Measurements from ENCODE around the gene TBC1D5.
"Not testable (repeated sequence)": the region's sequence is repeated elsewhere in the genome, so short reads cannot be mapped to it uniquely, and the experiment has no call there.

The TBC1D5 gene

GRCh38 chr3:17552351-17552750, 190.1 kb downstream of the TBC1D5 start:
- no peak for DNase-seq (ENCODE audit: low read depth, low spot score)
- no peaks in the 10 kb centered on the region for H3K4me1 ChIP-seq (ENCODE audit: control insufficient read depth, insufficient read depth, low read length)
- no peaks in the 10 kb centered on the region for H3K36me3 ChIP-seq (ENCODE audit: control insufficient read depth, insufficient read depth, low read length)
- no peaks in the 10 kb centered on the region for H3K9me3 ChIP-seq (ENCODE audit: control insufficient read depth, insufficient read depth, low read length)
- H3K27ac ChIP-seq (ENCODE audit: low read length): no peak overlapping the region
- no peaks in the 10 kb centered on the region for H3K27me3 ChIP-seq (ENCODE audit: control insufficient read depth, insufficient read depth, low read length)
- no peak overlapping the region for H3K4me3 ChIP-seq (ENCODE audit: low read length)

DNA sequence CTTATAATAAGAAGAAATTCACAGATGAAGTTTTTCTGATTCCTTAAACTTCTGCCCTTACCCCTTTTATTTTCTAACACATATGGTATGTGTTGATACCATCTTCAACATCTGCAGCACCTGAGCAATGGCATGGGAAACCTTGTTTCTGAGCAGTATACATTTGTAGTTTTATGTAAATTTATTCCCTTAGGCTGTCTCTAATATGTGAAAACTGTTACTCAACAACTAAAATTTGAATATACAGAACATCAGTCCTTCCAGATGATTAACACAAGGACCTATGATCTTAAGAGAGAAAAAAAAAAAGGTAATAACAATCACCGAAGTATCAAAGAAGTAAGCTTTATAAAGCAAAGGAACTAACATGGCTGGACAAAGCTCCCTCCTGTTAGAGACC, 190.5 kb downstream of the TBC1D5 start:
- Histone ChIP-seq H3K36me3 (ENCODE audit: control insufficient read depth, insufficient read depth, low read length) (no peaks in the 10 kb centered on the region), H3K9me3 (ENCODE audit: control insufficient read depth, insufficient read depth, low read length) (no peaks in the 10 kb centered on the region), H3K4me1 (ENCODE audit: control insufficient read depth, insufficient read depth, low read length) (no peaks in the 10 kb centered on the region), H3K27me3 (ENCODE audit: control insufficient read depth, insufficient read depth, low read length) (no peaks in the 10 kb centered on the region), H3K4me3 (ENCODE audit: low read length) (no peak overlapping the region), H3K27ac (ENCODE audit: low read length) (no peak overlapping the region)
- DNase-seq (ENCODE audit: low read depth, low spot score): no peak
- no CpG with 5 or more reads among the region's 1 CpG for WGBS (ENCODE audit: insufficient coverage, insufficient read length)

DNA sequence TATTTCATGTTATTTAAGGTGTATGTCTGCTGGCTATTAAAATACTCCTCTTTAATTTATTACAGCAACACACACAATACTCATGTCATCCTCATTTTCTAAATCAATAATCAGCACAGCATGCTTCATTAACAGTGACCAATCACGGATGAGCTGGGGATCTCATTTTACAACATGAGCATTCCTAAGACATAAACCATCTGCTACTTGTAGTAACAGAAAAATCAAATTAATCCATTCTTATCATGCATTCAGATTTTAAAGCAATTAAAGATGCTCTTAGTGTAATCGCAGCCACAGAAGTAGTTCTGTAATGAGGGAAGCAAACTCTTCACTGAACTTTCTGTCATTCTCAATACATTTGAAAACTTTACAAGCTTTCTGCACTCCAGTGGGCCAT, 191.1 kb downstream of the TBC1D5 start:
- no CpG with 5 or more reads among the region's 2 CpGs for WGBS (ENCODE audit: insufficient coverage, insufficient read length)
- Histone ChIP-seq H3K36me3 (ENCODE audit: control insufficient read depth, insufficient read depth, low read length) (no peaks in the 10 kb centered on the region), H3K27ac (ENCODE audit: low read length) (no peak overlapping the region), H3K4me1 (ENCODE audit: control insufficient read depth, insufficient read depth, low read length) (no peaks in the 10 kb centered on the region), H3K27me3 (ENCODE audit: control insufficient read depth, insufficient read depth, low read length) (no peaks in the 10 kb centered on the region), H3K9me3 (ENCODE audit: control insufficient read depth, insufficient read depth, low read length) (no peaks in the 10 kb centered on the region), H3K4me3 (ENCODE audit: low read length) (no peak overlapping the region)
- DNase-seq (ENCODE audit: low read depth, low spot score): no peak

- Histone ChIP-seq H3K4me1 (ENCODE audit: control insufficient read depth, insufficient read depth, low read length) (no peaks in the 10 kb centered on the region), H3K27ac (ENCODE audit: low read length) (no peak overlapping the region), H3K4me3 (ENCODE audit: low read length) (no peak overlapping the region), H3K36me3 (ENCODE audit: control insufficient read depth, insufficient read depth, low read length) (no peaks in the 10 kb centered on the region), H3K9me3 (ENCODE audit: control insufficient read depth, insufficient read depth, low read length) (no peaks in the 10 kb centered on the region), H3K27me3 (ENCODE audit: control insufficient read depth, insufficient read depth, low read length) (no peaks in the 10 kb centered on the region)
- DNase-seq (ENCODE audit: low read depth, low spot score): no peak
These were observed 191.8 kb downstream of the TBC1D5 start for GRCh38 chr3:17550624-17551023.

GRCh38 chr3:17546500-17547255, 195.8 kb downstream of the TBC1D5 start:
- H3K27ac ChIP-seq (ENCODE audit: low read length): no peak overlapping the region
- H3K9me3 ChIP-seq (ENCODE audit: control insufficient read depth, insufficient read depth, low read length): no peaks in the 10 kb centered on the region
- no peaks in the 10 kb centered on the region for H3K27me3 ChIP-seq (ENCODE audit: control insufficient read depth, insufficient read depth, low read length)
- no CpG with 5 or more reads among the region's 10 CpGs for WGBS (ENCODE audit: insufficient coverage, insufficient read length)
- no peaks in the 10 kb centered on the region for H3K4me1 ChIP-seq (ENCODE audit: control insufficient read depth, insufficient read depth, low read length)
- no peak overlapping the region for H3K4me3 ChIP-seq (ENCODE audit: low read length)
- no peak for DNase-seq (ENCODE audit: low read depth, low spot score)
- H3K36me3 ChIP-seq (ENCODE audit: control insufficient read depth, insufficient read depth, low read length): no peaks in the 10 kb centered on the region

DNA sequence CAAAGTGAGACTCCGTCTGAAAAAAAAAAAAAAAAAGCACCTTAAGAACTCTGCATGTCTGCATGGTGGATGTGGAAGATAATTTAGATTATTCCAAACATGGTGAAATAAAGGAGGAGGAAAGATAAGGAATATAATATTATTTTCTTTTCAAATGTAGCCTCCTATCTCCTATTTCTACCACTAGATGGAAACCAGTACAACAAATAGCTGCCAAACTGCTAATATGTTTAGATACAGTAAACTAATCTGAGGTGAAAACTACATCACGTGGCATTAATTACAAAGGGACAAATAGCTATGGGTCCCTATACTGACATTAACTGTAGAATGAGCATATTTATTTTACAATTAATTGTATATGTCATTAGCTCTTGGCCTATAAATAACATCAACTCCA, 197.8 kb downstream of the TBC1D5 start:
- H3K9me3 ChIP-seq (ENCODE audit: control insufficient read depth, insufficient read depth, low read length): no peaks in the 10 kb centered on the region
- H3K27me3 ChIP-seq (ENCODE audit: control insufficient read depth, insufficient read depth, low read length): no peaks in the 10 kb centered on the region
- WGBS (ENCODE audit: insufficient coverage, insufficient read length): no CpG with 5 or more reads among the region's 2 CpGs
- DNase-seq (ENCODE audit: low read depth, low spot score): no peak
- H3K4me3 ChIP-seq (ENCODE audit: low read length): no peak overlapping the region
- H3K4me1 ChIP-seq (ENCODE audit: control insufficient read depth, insufficient read depth, low read length): no peaks in the 10 kb centered on the region
- no peak overlapping the region for H3K27ac ChIP-seq (ENCODE audit: low read length)
- no peaks in the 10 kb centered on the region for H3K36me3 ChIP-seq (ENCODE audit: control insufficient read depth, insufficient read depth, low read length)

- H3K9me3 ChIP-seq (ENCODE audit: control insufficient read depth, insufficient read depth, low read length): no peaks in the 10 kb centered on the region
- no peak overlapping the region for H3K4me3 ChIP-seq (ENCODE audit: low read length)
- H3K27ac ChIP-seq (ENCODE audit: low read length): no peak overlapping the region
- H3K27me3 ChIP-seq (ENCODE audit: control insufficient read depth, insufficient read depth, low read length): no peaks in the 10 kb centered on the region
- no CpG with 5 or more reads among the region's 1 CpG for WGBS (ENCODE audit: insufficient coverage, insufficient read length)
- H3K4me1 ChIP-seq (ENCODE audit: control insufficient read depth, insufficient read depth, low read length): peaks cover 2% of the 10 kb centered on the region; the same call in 1 of the 2 replicates
- no peaks in the 10 kb centered on the region for H3K36me3 ChIP-seq (ENCODE audit: control insufficient read depth, insufficient read depth, low read length)
- DNase-seq (ENCODE audit: low read depth, low spot score): no peak
These were observed 199.8 kb downstream of the TBC1D5 start for GRCh38 chr3:17542591-17542990.

DNA sequence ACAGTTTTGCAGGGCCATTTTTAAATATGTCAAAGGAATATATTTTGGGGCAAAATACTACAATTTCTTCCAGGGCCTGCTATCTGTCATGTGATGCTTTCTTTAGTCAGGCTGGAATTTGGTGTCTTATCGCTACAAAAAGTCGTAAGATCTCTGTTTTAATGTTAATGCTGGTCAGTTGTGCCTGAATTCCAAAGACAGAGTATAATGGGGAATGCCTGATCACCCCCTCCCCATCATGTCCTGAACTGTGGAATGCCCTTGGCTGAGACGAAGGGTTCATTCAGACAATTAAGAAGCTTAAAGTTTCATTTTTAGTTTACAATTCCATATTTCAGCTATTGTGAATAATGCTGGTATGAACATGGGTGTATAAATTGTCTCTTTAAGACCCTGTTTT, 203.0 kb downstream of the TBC1D5 start:
- WGBS (ENCODE audit: insufficient coverage, insufficient read length): no CpG with 5 or more reads among the region's 3 CpGs
- H3K36me3 ChIP-seq (ENCODE audit: control insufficient read depth, insufficient read depth, low read length): no peaks in the 10 kb centered on the region
- H3K27me3 ChIP-seq (ENCODE audit: control insufficient read depth, insufficient read depth, low read length): no peaks in the 10 kb centered on the region
- H3K4me1 ChIP-seq (ENCODE audit: control insufficient read depth, insufficient read depth, low read length): peaks cover 2% of the 10 kb centered on the region; the same call in 1 of the 2 replicates
- no peaks in the 10 kb centered on the region for H3K9me3 ChIP-seq (ENCODE audit: control insufficient read depth, insufficient read depth, low read length)
- H3K27ac ChIP-seq (ENCODE audit: low read length): no peak overlapping the region
- no peak for DNase-seq (ENCODE audit: low read depth, low spot score)
- no peak overlapping the region for H3K4me3 ChIP-seq (ENCODE audit: low read length)

DNA sequence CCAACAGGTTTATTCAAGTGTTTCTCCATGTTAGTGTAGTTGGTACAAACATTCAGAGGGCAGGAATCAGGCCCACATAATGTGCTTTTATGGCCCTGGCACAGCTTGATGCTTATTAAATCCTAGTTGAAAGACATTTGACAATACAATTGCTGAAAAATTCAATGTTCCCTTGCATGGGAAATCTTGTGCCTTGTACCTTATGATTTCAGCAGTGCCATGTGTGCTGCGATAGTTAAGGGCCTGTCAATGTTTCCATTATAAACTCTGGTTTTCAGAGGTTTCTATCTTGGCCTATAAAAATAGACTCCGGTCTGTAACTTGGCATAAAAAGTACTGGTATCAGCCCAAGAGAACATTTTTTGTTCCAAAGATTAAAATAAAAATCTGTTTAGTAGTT, 207.2 kb downstream of the TBC1D5 start:
- Histone ChIP-seq H3K27ac (ENCODE audit: low read length) (no peak overlapping the region), H3K4me1 (ENCODE audit: control insufficient read depth, insufficient read depth, low read length) (peaks cover 2% of the 10 kb centered on the region; the same call in 1 of the 2 replicates), H3K27me3 (ENCODE audit: control insufficient read depth, insufficient read depth, low read length) (no peaks in the 10 kb centered on the region), H3K9me3 (ENCODE audit: control insufficient read depth, insufficient read depth, low read length) (no peaks in the 10 kb centered on the region), H3K36me3 (ENCODE audit: control insufficient read depth, insufficient read depth, low read length) (no peaks in the 10 kb centered on the region), H3K4me3 (ENCODE audit: low read length) (no peak overlapping the region)
- no peak for DNase-seq (ENCODE audit: low read depth, low spot score)
- WGBS (ENCODE audit: insufficient coverage, insufficient read length): no CpG with 5 or more reads among the region's 2 CpGs

DNA sequence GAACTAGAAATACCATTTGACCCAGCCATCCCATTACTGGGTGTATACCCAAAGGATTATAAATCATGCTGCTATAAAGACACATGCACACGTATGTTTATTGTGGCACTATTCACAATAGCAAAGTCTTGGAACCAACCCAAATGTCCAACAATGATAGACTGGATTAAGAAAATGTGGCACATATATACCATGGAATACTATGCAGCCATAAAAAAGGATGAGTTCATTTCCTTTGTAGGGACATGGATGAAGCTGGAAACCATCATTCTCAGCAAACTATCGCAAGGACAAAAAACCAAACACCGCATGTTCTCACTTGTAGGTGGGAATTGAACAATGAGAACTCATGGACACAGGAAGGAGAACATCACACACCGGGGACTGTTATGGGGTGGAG, 210.0 kb downstream of the TBC1D5 start:
- not testable (repeated sequence) for H3K9me3 ChIP-seq (ENCODE audit: control insufficient read depth, insufficient read depth, low read length); DNase-seq (ENCODE audit: low read depth, low spot score); H3K4me1 ChIP-seq (ENCODE audit: control insufficient read depth, insufficient read depth, low read length); H3K36me3 ChIP-seq (ENCODE audit: control insufficient read depth, insufficient read depth, low read length); H3K27ac ChIP-seq (ENCODE audit: low read length); H3K27me3 ChIP-seq (ENCODE audit: control insufficient read depth, insufficient read depth, low read length); H3K4me3 ChIP-seq (ENCODE audit: low read length)
- no CpG with 5 or more reads among the region's 4 CpGs for WGBS (ENCODE audit: insufficient coverage, insufficient read length)

DNA sequence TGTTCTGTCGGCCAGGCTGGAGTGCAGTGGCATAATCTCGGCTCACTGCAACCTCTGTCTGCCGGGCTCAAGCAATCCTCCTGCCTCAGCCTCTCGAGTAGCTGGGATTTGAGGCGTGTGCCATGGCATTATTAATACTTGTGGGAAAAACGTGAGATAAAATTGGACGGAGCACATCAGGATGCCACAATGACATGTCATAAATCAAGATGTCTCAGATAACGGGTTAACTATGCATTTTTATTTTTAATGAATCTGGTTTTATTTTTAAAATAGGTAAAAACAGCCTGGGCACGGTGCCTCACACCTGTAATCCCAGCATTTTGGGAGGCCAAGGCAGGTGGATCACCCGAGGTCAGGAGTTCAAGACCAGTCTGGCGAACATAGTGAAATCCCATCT, 212.8 kb downstream of the TBC1D5 start:
- H3K4me1 ChIP-seq (ENCODE audit: control insufficient read depth, insufficient read depth, low read length): no peaks in the 10 kb centered on the region
- no CpG with 5 or more reads among the region's 11 CpGs for WGBS (ENCODE audit: insufficient coverage, insufficient read length)
- no peak for DNase-seq (ENCODE audit: low read depth, low spot score)

More for the DNA sequence above, 212.8 kb downstream of the TBC1D5 start:
- Histone ChIP-seq H3K27me3 (ENCODE audit: control insufficient read depth, insufficient read depth, low read length) (no peaks in the 10 kb centered on the region), H3K36me3 (ENCODE audit: control insufficient read depth, insufficient read depth, low read length) (no peaks in the 10 kb centered on the region), H3K27ac (ENCODE audit: low read length) (no peak overlapping the region), H3K9me3 (ENCODE audit: control insufficient read depth, insufficient read depth, low read length) (no peaks in the 10 kb centered on the region), H3K4me3 (ENCODE audit: low read length) (no peak overlapping the region)

Data from iPS DF 6.9 (cell line).